IMR-90 (cell line): ENCODE results near the gene ATG9A. TPM values are rescaled to one million over a fixed set of nuclear protein-coding genes. Genes with fewer than 3 reads are reported as not detected.

Source experiments
- ATAC-seq: fragments of 200-7000 bp; cut with Tn5 transposase; 2 replicates; pipeline ENCODE4 v1.9.1; 2020; ENCODE audit warnings: low read depth, mild to moderate bottlenecking, moderate library complexity
- BruUV-seq: library from RNA; stranded (reverse); fragments of 400-500 nt; replicated peaks from 2 replicates; lab custom pipeline; 2021; lab: Mats Ljungman, UMichigan
- CTCF ChIA-PET: fragments of 300-600 bp; formaldehyde crosslinking; extraction: SDS; loops from one replicate; lab custom pipeline; 2021; ENCODE audit warnings: antibody characterized with exemption; lab: Yijun Ruan, JAX
- POLR2A ChIA-PET: fragments of 300-600 bp; sonication (Branson Sonifier 250); formaldehyde crosslinking; loops from one replicate; lab custom pipeline; 2022; ENCODE audit warnings: antibody characterized with exemption; ENCODE audit not compliant: unreplicated experiment; lab: Charles Lee
- DNase-seq: peaks from one replicate; pipeline ENCODE4 v3.0.0; 2013
- H2AFZ ChIP-seq: replicated peaks from 2 replicates; pipeline ENCODE3; 2013; ENCODE audit warnings: low read length, mild to moderate bottlenecking; ENCODE audit not compliant: poor library complexity
- H2AK5ac ChIP-seq: 2 replicates; pipeline ENCODE4 v1.6.1; 2013; ENCODE audit warnings: low read depth, low read length, inconsistent platforms
- H2AK9ac ChIP-seq: replicated peaks from 2 replicates; pipeline ENCODE3; 2013; ENCODE audit warnings: mild to moderate bottlenecking, low read depth, low read length, moderate library complexity; ENCODE audit not compliant: poor library complexity
- H2BK120ac ChIP-seq: 2 replicates; pipeline ENCODE4 v1.6.1; 2013; ENCODE audit warnings: low read depth, low read length, inconsistent platforms
- H2BK15ac ChIP-seq: 3 replicates; pipeline ENCODE4 v1.6.1; 2013; ENCODE audit warnings: low read depth, low read length, inconsistent platforms
- H2BK20ac ChIP-seq: 2 replicates; pipeline ENCODE4 v1.6.1; 2013; ENCODE audit warnings: low read depth, mild to moderate bottlenecking, inconsistent platforms, low read length, moderate library complexity
- H2BK5ac ChIP-seq: 2 replicates; pipeline ENCODE4 v1.6.1; 2013; ENCODE audit warnings: mild to moderate bottlenecking, low read depth, low read length, inconsistent platforms; ENCODE audit not compliant: poor library complexity, severe bottlenecking
- H3K14ac ChIP-seq: replicated peaks from 2 replicates; pipeline ENCODE4 v1.6.1; 2013; ENCODE audit warnings: low read depth, low read length, inconsistent platforms
- H3K18ac ChIP-seq: 2 replicates; pipeline ENCODE4 v1.6.1; 2013; ENCODE audit warnings: low read depth, low read length, control low read depth
- H3K23ac ChIP-seq: 2 replicates; pipeline ENCODE4 v1.6.1; 2013; ENCODE audit warnings: low read depth, low read length, inconsistent platforms
- H3K27ac ChIP-seq: 2 replicates; pipeline ENCODE4 v1.5.1; 2013; ENCODE audit warnings: mild to moderate bottlenecking, control low read depth, low read length; ENCODE audit not compliant: insufficient read depth
- H3K27me3 ChIP-seq: 2 replicates; pipeline ENCODE4 v1.6.1; 2013; ENCODE audit warnings: low read length; ENCODE audit not compliant: control insufficient read depth, insufficient read depth
- H3K36me3 ChIP-seq: 2 replicates; pipeline ENCODE4 v1.6.1; 2013; ENCODE audit warnings: low read length, mixed read lengths; ENCODE audit not compliant: control insufficient read depth, insufficient read depth
- H3K4ac ChIP-seq: 2 replicates; pipeline ENCODE4 v1.6.1; 2013; ENCODE audit warnings: low read depth, low read length, inconsistent platforms
- H3K4me1 ChIP-seq: 2 replicates; pipeline ENCODE4 v1.6.1; 2013; ENCODE audit warnings: low read length, mixed read lengths; ENCODE audit not compliant: control insufficient read depth, insufficient read depth
- H3K4me2 ChIP-seq: 2 replicates; pipeline ENCODE4 v1.6.1; 2013; ENCODE audit warnings: low read depth, mild to moderate bottlenecking, control low read depth, low read length, moderate library complexity
- H3K4me3 ChIP-seq: 2 replicates; pipeline ENCODE4 v1.5.1; 2013; ENCODE audit warnings: low read depth, mild to moderate bottlenecking, control low read depth, low read length, moderate library complexity; ENCODE audit not compliant: insufficient read depth
- H3K56ac ChIP-seq: 2 replicates; pipeline ENCODE4 v1.6.1; 2013; ENCODE audit warnings: low read length, inconsistent platforms; ENCODE audit not compliant: insufficient read depth; ENCODE audit errors: extremely low read depth
- H3K79me1 ChIP-seq, 2 experiments: 2 replicates each; pipeline ENCODE4 v1.6.1; 2013; ENCODE audit warnings: low read length in 2 of 2, inconsistent platforms in 1 of 2, low read depth in 1 of 2
- H3K9ac ChIP-seq: 2 replicates; pipeline ENCODE4 v1.6.1; 2013; ENCODE audit warnings: low read depth, low read length, control low read depth
- H3K9me1 ChIP-seq: 2 replicates; pipeline ENCODE4 v1.6.1; 2013; ENCODE audit warnings: low read length, inconsistent platforms; ENCODE audit not compliant: insufficient read depth
- H3K9me3 ChIP-seq: 2 replicates; pipeline ENCODE4 v1.6.1; 2013; ENCODE audit warnings: low read length; ENCODE audit not compliant: control insufficient read depth, insufficient read depth
- H4K20me1 ChIP-seq: 2 replicates; pipeline ENCODE4 v1.6.1; 2013; ENCODE audit warnings: low read length, inconsistent platforms; ENCODE audit not compliant: insufficient read depth
- H4K5ac ChIP-seq: 2 replicates; pipeline ENCODE4 v1.6.1; 2013; ENCODE audit warnings: mild to moderate bottlenecking, low read depth, low read length, control low read depth
- H4K8ac ChIP-seq, 2 experiments: 2 replicates each; pipeline ENCODE4 v1.6.1; 2013; ENCODE audit warnings: low read depth in 2 of 2, low read length in 2 of 2, control low read depth in 1 of 2, inconsistent platforms in 1 of 2
- H4K91ac ChIP-seq: 2 replicates; pipeline ENCODE4 v1.6.1; 2013; ENCODE audit warnings: low read depth, low read length, inconsistent platforms; ENCODE audit not compliant: insufficient read depth
- CHD1 ChIP-seq: IDR thresholded peaks from 2 replicates; pipeline ENCODE4 v1.6.1; 2012; ENCODE audit warnings: low read depth, low read length, improper control_type of control experiment
- CTCF ChIP-seq: conservative IDR thresholded peaks from 2 replicates; pipeline ENCODE4 v1.5.1; 2012; ENCODE audit warnings: mild to moderate bottlenecking, low read depth, low read length, improper control_type of control experiment
- ELK1 ChIP-seq: fragments of 150-350 bp; IDR thresholded peaks from 2 replicates; pipeline ENCODE4 v1.6.1; 2016; ENCODE audit warnings: low read depth, mild to moderate bottlenecking, low read length, moderate library complexity, borderline replicate concordance
- MAFK ChIP-seq: IDR thresholded peaks from 2 replicates; pipeline ENCODE4 v1.6.1; 2012; ENCODE audit warnings: low read depth, low read length, improper control_type of control experiment
- MAZ ChIP-seq: IDR thresholded peaks from 2 replicates; pipeline ENCODE4 v1.6.1; 2012; ENCODE audit warnings: low read depth, mild to moderate bottlenecking, low read length, improper control_type of control experiment, moderate library complexity, borderline replicate concordance
- MXI1 ChIP-seq: IDR thresholded peaks from 2 replicates; pipeline ENCODE4 v1.6.1; 2012; ENCODE audit warnings: low read depth, mild to moderate bottlenecking, low read length, moderate library complexity, borderline replicate concordance
- NFE2L2 ChIP-seq: fragments of 150-350 bp; IDR thresholded peaks from 2 replicates; pipeline ENCODE4 v1.6.1; 2016; ENCODE audit warnings: low read depth, mild to moderate bottlenecking, low read length
- POLR2A ChIP-seq: IDR thresholded peaks from 2 replicates; pipeline ENCODE4 v1.6.1; 2012; ENCODE audit warnings: mild to moderate bottlenecking, low read depth, low read length
- RCOR1 ChIP-seq: IDR thresholded peaks from 2 replicates; pipeline ENCODE4 v1.6.1; 2012; ENCODE audit warnings: mild to moderate bottlenecking, low read length, improper control_type of control experiment; ENCODE audit not compliant: insufficient replicate concordance
- RFX5 ChIP-seq: IDR thresholded peaks from 2 replicates; pipeline ENCODE4 v1.8.0; 2012; ENCODE audit warnings: low read depth, mild to moderate bottlenecking, low read length, moderate library complexity
- USF2 ChIP-seq: fragments of 150-350 bp; IDR thresholded peaks from 2 replicates; pipeline ENCODE4 v1.6.1; 2017; ENCODE audit warnings: mild to moderate bottlenecking, antibody characterized with exemption, low read length, low read depth
- WGBS, 2 experiments: methylation state at CpG; one replicate each; pipeline versions ENCODE4 v1.1.5 to v1.1.7; 2013; ENCODE audit warnings: missing lambda C conversion rate in 2 of 2; ENCODE audit not compliant: insufficient read length in 1 of 2; ENCODE audit errors: extremely low coverage in 2 of 2; 5-methylcytosine and 5-hydroxymethylcytosine counted together
- dilution Hi-C: fragments of 300-500 bp; cut with HindIII; formaldehyde crosslinking; loops from one replicate; pipeline ENCODE4 v1.14.3; 2018; ENCODE audit warnings: low sequenced_read_pairs; ENCODE audit not compliant: unreplicated experiment
- in situ Hi-C: fragments of 300-500 bp; cut with MboI; formaldehyde crosslinking; loops from 3 replicates; pipeline ENCODE4 v1.14.3; 2019; ENCODE audit warnings: low sequenced_read_pairs, inconsistent platforms, mixed read lengths
- intact Hi-C: fragments of 100-400 bp; cut with micrococcal nuclease; formaldehyde crosslinking; loops from 2 replicates; pipeline ENCODE4 v1.10.0; 2022
- polyA plus RNA-seq, 3 experiments: library from polyadenylated mRNA; depleted of rRNA; stranded (reverse); fragments of >200 nt; gene quantifications; 2 replicates each; pipeline ENCODE4 v1.2.3, GENCODE V29; 2012; ENCODE audit warnings: low replicate concordance in 1 of 3
- total RNA-seq: library from RNA; depleted of rRNA; stranded (reverse); fragments of >200 nt; gene quantifications from 2 replicates; pipeline ENCODE4 v1.2.3, GENCODE V29; 2012

The ATG9A gene
- total and polyA plus RNA-seq, 2 of the 4 experiments (the other 2 are of a cell fraction) = 35.1 to 58.3 TPM

- peaks cover 8 to 28% of the 10 kb centered on the region in 2 experiments; a peak in 3 of 4 replicates for H3K79me1 ChIP-seq
- no peaks in the 10 kb centered on the region for H3K27me3 ChIP-seq
- H4K8ac ChIP-seq = no peak overlapping the region
- H2BK20ac ChIP-seq = no peak overlapping the region; the same call in 1 of the 2 replicates
- H2AK5ac ChIP-seq = peak overlapping the region; percentile 64; the same call in 1 of the 2 replicates
- no peak overlapping the region for H3K18ac ChIP-seq
- BruUV-seq = no TSS peak
- ATAC-seq (no peak), DNase-seq (no peak)
- POLR2A ChIA-PET = interaction anchor here (0.6 kb wide), 1 partner anchor 453 kb away, joined by 3 read pairs; no protein-coding TSS in a partner anchor
- no peak overlapping the region for H3K14ac ChIP-seq
- no peak overlapping the region for H2BK5ac ChIP-seq
- no peak overlapping the region for H3K56ac ChIP-seq
- 92% methylated on average over 11 of the region's 27 CpGs; no CpG with 5 or more reads in 1 of the 2 experiments for whole genome bisulfite sequencing, 2 experiments
- no peak overlapping the region for H2BK15ac ChIP-seq
- H2AFZ ChIP-seq = no peak overlapping the region
- no peak overlapping the region for H3K9ac ChIP-seq
- H3K36me3 ChIP-seq = peaks cover 48% of the 10 kb centered on the region
- H4K5ac ChIP-seq = no peak overlapping the region
- CTCF ChIA-PET = interaction anchor here (0.5 kb wide), 1 partner anchor 37 kb away, joined by 3 read pairs; the partner anchor contains the start of gene TUBA4B
- no peaks in the 10 kb centered on the region for H3K9me3 ChIP-seq
- peaks cover 6% of the 10 kb centered on the region for H3K9me1 ChIP-seq
- no peak overlapping the region for H3K4ac ChIP-seq
- no peak overlapping the region for H3K23ac ChIP-seq
- peaks cover 5% of the 10 kb centered on the region; the same call in 1 of the 2 replicates for H3K4me1 ChIP-seq
- H3K27ac ChIP-seq = no peak overlapping the region
- dilution Hi-C loops = no loop called here
- TF ChIP-seq NFE2L2 (no peak), MXI1 (no peak), CTCF (no peak), RCOR1 (no peak), POLR2A (no peak), CHD1 (no peak), MAZ (no peak), ELK1 (no peak), RFX5 (no peak), MAFK (no peak), USF2 (no peak)
- H2AK9ac ChIP-seq = no peak overlapping the region
- no peak overlapping the region for H2BK120ac ChIP-seq
- no peak overlapping the region for H4K91ac ChIP-seq
- no peak overlapping the region for H3K4me2 ChIP-seq
- in situ Hi-C loops = no loop called here
- no peak overlapping the region for H3K4me3 ChIP-seq
- peaks cover 11% of the 10 kb centered on the region for H4K20me1 ChIP-seq
- intact Hi-C loops = no loop called here
Observed at GRCh38 chr2:219215871-219216534, 13.4 kb downstream of the ATG9A start.
